Suprapubic skin (tissue), 4 donors: ENCODE measurements around the gene BANP. TPM values are rescaled to one million over a fixed set of nuclear protein-coding genes. Genes with fewer than 3 reads are reported as not detected.

Experiments used
- DNase-seq, 2 donors: peaks; one replicate each; pipeline ENCODE4 v3.0.0-alpha.2; 2019; ENCODE audit warnings: low spot score in 2 of 2
- H3K27ac ChIP-seq: fragments of 200-600 bp; sonication (generic); one replicate; pipeline ENCODE4 v1.5.1; 2019
- H3K27me3 ChIP-seq: fragments of 200-600 bp; sonication (generic); one replicate; pipeline ENCODE4 v1.5.1; 2019
- H3K36me3 ChIP-seq: fragments of 200-600 bp; sonication (generic); one replicate; pipeline ENCODE4 v1.5.1; 2019
- H3K4me1 ChIP-seq: fragments of 200-600 bp; sonication (generic); one replicate; pipeline ENCODE4 v1.5.1; 2019
- H3K4me3 ChIP-seq: fragments of 200-600 bp; sonication (generic); one replicate; pipeline ENCODE4 v1.5.1; 2019; ENCODE audit warnings: mild to moderate bottlenecking
- H3K9me3 ChIP-seq: fragments of 200-600 bp; sonication (generic); one replicate; pipeline ENCODE4 v1.5.1; 2019
- CTCF ChIP-seq, 2 donors: fragments of 200-600 bp in 1 of 2; fragments of 450-650 bp in 1 of 2; sonication (generic) in 1 of 2; IDR thresholded peaks; one replicate each; pipeline ENCODE4 v1.5.1; 2016 to 2019; ENCODE audit warnings: antibody characterized with exemption in 2 of 2, mild to moderate bottlenecking in 1 of 2, moderate library complexity in 1 of 2
- EP300 ChIP-seq: sonication (generic); formaldehyde crosslinking; IDR thresholded peaks from one replicate; pipeline ENCODE4 v1.6.1; 2017; ENCODE audit warnings: antibody characterized with exemption
- POLR2A ChIP-seq, 2 donors: fragments of 450-650 bp; IDR thresholded peaks; one replicate each; pipeline ENCODE4 v1.6.1; 2017; ENCODE audit warnings: antibody characterized with exemption in 2 of 2, mild to moderate bottlenecking in 2 of 2, moderate library complexity in 2 of 2
- POLR2AphosphoS5 ChIP-seq, 3 donors: sonication (generic); formaldehyde crosslinking; IDR thresholded peaks; one replicate each; pipeline ENCODE4 v1.6.1; 2017; ENCODE audit warnings: antibody characterized with exemption in 3 of 3
- WGBS: methylation state at CpG from one replicate; pipeline ENCODE4 v1.1.5; 2018; 5-methylcytosine and 5-hydroxymethylcytosine counted together
- total RNA-seq, 4 donors: library from RNA; depleted of rRNA; stranded (reverse); fragments of >200 nt; gene quantifications; one replicate each; pipeline ENCODE4 v1.1.0, GENCODE V29; 2016

The BANP gene
- total RNA-seq, 4 donors from 2014 or later, result 24.9 to 40.1 (median 26.5) TPM

GRCh38 chr16:88058136-88058535 is 106.9 kb downstream of the BANP start:
- Histone ChIP-seq H3K27ac (no peak overlapping the region), H3K36me3 (peaks cover 28% of the 10 kb centered on the region), H3K9me3 (no peaks in the 10 kb centered on the region), H3K4me3 (no peak overlapping the region), H3K4me1 (peaks cover 5% of the 10 kb centered on the region), H3K27me3 (no peaks in the 10 kb centered on the region)
- WGBS, result 89% methylated on average over 14 of the region's 14 CpGs
- no peak for TF ChIP-seq CTCF (IDR thresholded peaks at IDR 0.05)
- peak in 1 of 2 donors; percentile 28 for DNase-seq

GRCh38 chr16:88058817-88059216 is 107.6 kb downstream of the BANP start:
- TF ChIP-seq CTCF (IDR thresholded peaks at IDR 0.05) (no peak), EP300 (no peak), POLR2AphosphoS5 (IDR thresholded peaks at IDR 0.05) (no peak), POLR2A (IDR thresholded peaks at IDR 0.05) (no peak)
- Histone ChIP-seq H3K4me3 (no peak overlapping the region), H3K9me3 (no peaks in the 10 kb centered on the region), H3K27me3 (no peaks in the 10 kb centered on the region), H3K27ac (no peak overlapping the region), H3K36me3 (peaks cover 28% of the 10 kb centered on the region), H3K4me1 (peaks cover 9% of the 10 kb centered on the region)
- WGBS, result 96% methylated on average over 12 of the region's 12 CpGs
- DNase-seq, result peak in 1 of 2 donors; percentile 51

GRCh38 chr16:88059701-88060386 is 108.6 kb downstream of the BANP start:
- 96% methylated on average over 10 of the region's 27 CpGs for WGBS
- peaks cover 32% of the 10 kb centered on the region for H3K36me3 ChIP-seq

GRCh38 chr16:88060524-88061219 is 109.4 kb downstream of the BANP start:
- Histone ChIP-seq H3K36me3 (peaks cover 32% of the 10 kb centered on the region), H3K27me3 (no peaks in the 10 kb centered on the region)
- TF ChIP-seq POLR2A (IDR thresholded peaks at IDR 0.05) (no peak), EP300 (no peak), CTCF (IDR thresholded peaks at IDR 0.05) (no peak), POLR2AphosphoS5 (IDR thresholded peaks at IDR 0.05) (no peak)

More at GRCh38 chr16:88059701-88060386, 108.6 kb downstream of the BANP start:
- Histone ChIP-seq H3K4me1 (peaks cover 18% of the 10 kb centered on the region), H3K9me3 (no peaks in the 10 kb centered on the region), H3K27me3 (no peaks in the 10 kb centered on the region), H3K4me3 (no peak overlapping the region), H3K27ac (no peak overlapping the region)
- no peak for DNase-seq
- no peak for TF ChIP-seq CTCF (IDR thresholded peaks at IDR 0.05)

GRCh38 chr16:88061346-88062110 is 110.3 kb downstream of the BANP start:
- Histone ChIP-seq H3K27ac (no peak overlapping the region), H3K9me3 (no peaks in the 10 kb centered on the region), H3K4me1 (peaks cover 18% of the 10 kb centered on the region), H3K4me3 (no peak overlapping the region), H3K27me3 (no peaks in the 10 kb centered on the region), H3K36me3 (peaks cover 32% of the 10 kb centered on the region)
- no peak for DNase-seq
- 89% methylated on average over 14 of the region's 14 CpGs for WGBS
- no peak for TF ChIP-seq POLR2A (IDR thresholded peaks at IDR 0.05)
- no peak for TF ChIP-seq POLR2AphosphoS5 (IDR thresholded peaks at IDR 0.05)
- TF ChIP-seq CTCF (IDR thresholded peaks at IDR 0.05), result no peak
- TF ChIP-seq EP300, result no peak

More at GRCh38 chr16:88060524-88061219, 109.4 kb downstream of the BANP start:
- no peak for DNase-seq
- no peak overlapping the region for H3K4me3 ChIP-seq
- H3K4me1 ChIP-seq, result peaks cover 18% of the 10 kb centered on the region
- H3K9me3 ChIP-seq, result no peaks in the 10 kb centered on the region
- H3K27ac ChIP-seq, result no peak overlapping the region
- WGBS, result 92% methylated on average over 30 of the region's 30 CpGs
